H1 (cell line): Measurements from ENCODE around the gene FHL5. TPM values are rescaled to one million over a fixed set of nuclear protein-coding genes. Genes with fewer than 3 reads are reported as not detected.

Experiments used
- BCL11A ChIP-seq, 2 experiments: IDR thresholded peaks; one replicate each; pipeline ENCODE4 v1.6.1; 2011; ENCODE audit warnings: low read depth in 2 of 2, low read length in 2 of 2, mild to moderate bottlenecking in 2 of 2
- GTF2F1 ChIP-seq: IDR thresholded peaks from 2 replicates; pipeline ENCODE4 v1.6.1; 2012; ENCODE audit warnings: low read depth, low read length, improper control_type of control experiment, borderline replicate concordance
- KDM1A ChIP-seq: fragments of 200-600, 300-600 bp; sonication (generic); IDR thresholded peaks from 2 replicates; pipeline ENCODE4 v1.7.1; 2016; ENCODE audit warnings: mild to moderate bottlenecking, low read length, borderline replicate concordance
- KDM4A ChIP-seq: IDR thresholded peaks from one replicate; pipeline ENCODE4 v1.7.1; 2012; ENCODE audit warnings: low read depth, mild to moderate bottlenecking, moderate library complexity, low read length, inconsistent platforms; ENCODE audit not compliant: severe bottlenecking
- NRF1 ChIP-seq: IDR thresholded peaks from 2 replicates; pipeline ENCODE4 v1.6.1; 2011; ENCODE audit warnings: mild to moderate bottlenecking, low read depth, low read length, improper control_type of control experiment
- RAD21 ChIP-seq, 2 experiments: IDR thresholded peaks in 1 of 2; conservative IDR thresholded peaks in 1 of 2; 2 replicates each; pipeline ENCODE4 v1.6.1; 2011; ENCODE audit warnings: low read depth in 2 of 2, low read length in 2 of 2, improper control_type of control experiment in 1 of 2, inconsistent platforms in 1 of 2, mild to moderate bottlenecking in 1 of 2, moderate library complexity in 1 of 2
- TCF12 ChIP-seq: IDR thresholded peaks from 2 replicates; pipeline ENCODE4 v1.6.1; 2011; ENCODE audit warnings: low read depth, mild to moderate bottlenecking, low read length
- YY1 ChIP-seq: IDR thresholded peaks from 2 replicates; pipeline ENCODE4 v1.6.1; 2011; ENCODE audit warnings: low read depth, mild to moderate bottlenecking, low read length
- polyA plus RNA-seq, 7 experiments: library from polyadenylated mRNA; depleted of rRNA in 3 of 7; stranded (reverse) in 5 of 7; unstranded in 2 of 7; fragments of >200 nt in 5 of 7; fragments of 200-250 nt in 2 of 7; gene quantifications; 1 replicate in 5 of 7; 2 replicates in 1 of 7; 4 replicates in 1 of 7; pipeline versions ENCODE4 v1.2.1 to v1.2.3, GENCODE V29; 2011 to 2013; ENCODE audit warnings: missing spikeins in 2 of 7, mixed read lengths in 2 of 7
- total RNA-seq: library from RNA; stranded (reverse); fragmentation: NEBNext Ultra II Directional; extraction: Animal tissue kit (Norgen Biotek cat#: 25700); gene quantifications from 2 replicates; pipeline ENCODE4 v1.2.1, GENCODE V29; 2021
- TF ChIP-seq, protein P1 (sequence below), 3 experiments: IDR thresholded peaks; 1 replicate in 2 of 3; 2 replicates in 1 of 3; pipeline versions ENCODE4 v1.5.1 to v1.6.1; 2011; ENCODE audit warnings: low read length in 3 of 3, mild to moderate bottlenecking in 3 of 3, inconsistent platforms in 2 of 3, low read depth in 1 of 3, moderate library complexity in 1 of 3; ENCODE audit not compliant: insufficient read depth in 1 of 3; ENCODE audit errors: control extremely low read depth in 1 of 3

The FHL5 gene
- total and polyA plus RNA-seq, 2 of the 8 experiments (the other 6 are each of a cell fraction or from before 2014, with no cell fraction given) = not detected

DNA sequence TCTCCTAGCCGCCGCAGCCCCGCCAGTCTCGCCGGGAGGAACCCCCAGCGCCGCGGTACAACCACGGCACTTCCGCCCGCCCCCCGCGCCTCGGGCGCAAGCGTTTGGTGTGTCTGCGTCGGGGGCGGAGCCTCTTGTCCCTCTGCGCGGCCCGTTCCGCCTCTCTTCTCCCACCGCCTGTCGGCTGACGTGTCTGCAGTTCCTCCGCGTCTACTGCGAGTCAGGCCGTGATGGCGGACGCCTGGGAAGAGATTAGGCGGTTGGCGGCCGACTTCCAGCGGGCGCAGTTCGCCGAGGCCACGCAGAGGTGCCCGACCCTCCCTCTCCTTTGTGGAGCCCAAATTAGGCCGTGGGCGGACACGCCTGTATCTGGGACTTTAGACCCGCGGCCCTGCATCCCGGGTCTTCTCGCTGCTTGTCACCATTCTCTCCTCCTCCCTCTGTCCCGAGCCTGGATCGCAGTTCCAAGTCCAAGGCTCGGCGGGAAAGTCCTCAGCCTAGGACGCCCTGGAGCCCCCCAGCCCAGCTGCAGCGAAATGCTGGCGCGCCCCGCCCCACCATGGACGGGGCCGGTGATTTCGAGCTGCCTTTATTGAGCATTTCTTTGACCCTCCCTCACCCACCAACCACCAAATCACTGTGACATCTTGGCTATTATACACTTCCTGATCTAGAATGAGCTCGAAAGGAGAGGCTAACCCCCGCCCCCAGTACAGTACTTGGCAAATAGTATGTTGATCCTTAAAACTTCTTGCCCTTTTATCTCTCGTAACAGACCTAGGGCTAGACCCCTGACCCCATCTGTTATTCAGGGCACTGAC, 41.1 kb upstream of the FHL5 start, which contains the start of gene UFL1 (continued):
- TF ChIP-seq GTF2F1 (peak; percentile 88), RAD21 (IDR thresholded peaks at IDR 0.05 in 1 of 2, conservative IDR thresholded peaks at IDR 0.05 in 1 of 2; ENCODE audit: low read depth in 2 of 2, low read length in 2 of 2) (peak; percentile 16 to 30; a peak in 3 of 4 replicates), BCL11A (IDR thresholded peaks at IDR 0.05; ENCODE audit: low read depth in 2 of 2, low read length in 2 of 2) (no peak), KDM4A (peak; percentile 56), YY1 (peak; percentile 91), KDM1A (no peak), NRF1 (no peak), TCF12 (no peak)
- TF ChIP-seq, protein P1, sequence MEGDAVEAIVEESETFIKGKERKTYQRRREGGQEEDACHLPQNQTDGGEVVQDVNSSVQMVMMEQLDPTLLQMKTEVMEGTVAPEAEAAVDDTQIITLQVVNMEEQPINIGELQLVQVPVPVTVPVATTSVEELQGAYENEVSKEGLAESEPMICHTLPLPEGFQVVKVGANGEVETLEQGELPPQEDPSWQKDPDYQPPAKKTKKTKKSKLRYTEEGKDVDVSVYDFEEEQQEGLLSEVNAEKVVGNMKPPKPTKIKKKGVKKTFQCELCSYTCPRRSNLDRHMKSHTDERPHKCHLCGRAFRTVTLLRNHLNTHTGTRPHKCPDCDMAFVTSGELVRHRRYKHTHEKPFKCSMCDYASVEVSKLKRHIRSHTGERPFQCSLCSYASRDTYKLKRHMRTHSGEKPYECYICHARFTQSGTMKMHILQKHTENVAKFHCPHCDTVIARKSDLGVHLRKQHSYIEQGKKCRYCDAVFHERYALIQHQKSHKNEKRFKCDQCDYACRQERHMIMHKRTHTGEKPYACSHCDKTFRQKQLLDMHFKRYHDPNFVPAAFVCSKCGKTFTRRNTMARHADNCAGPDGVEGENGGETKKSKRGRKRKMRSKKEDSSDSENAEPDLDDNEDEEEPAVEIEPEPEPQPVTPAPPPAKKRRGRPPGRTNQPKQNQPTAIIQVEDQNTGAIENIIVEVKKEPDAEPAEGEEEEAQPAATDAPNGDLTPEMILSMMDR (IDR thresholded peaks at IDR 0.05; ENCODE audit: control extremely low read depth in 1 of 3, insufficient read depth in 1 of 3, low read depth in 1 of 3, low read length in 3 of 3) = peak in 1 of 3 experiments; percentile 1; a peak in 1 of 4 replicates
- TF ChIP-seq, all 59 proteins: peak for 20
